H4 (cell line): ENCODE results near the gene CIROP. TPM values are rescaled to one million over a fixed set of nuclear protein-coding genes. Genes with fewer than 3 reads are reported as not detected.

Experiments used
- DNase-seq: peaks from one replicate; pipeline ENCODE4 v3.0.0-alpha.2; 2015; ENCODE audit warnings: low spot score
- total RNA-seq: library from RNA; depleted of rRNA; stranded (reverse); fragments of >200 nt; shearing (Covaris generic); gene quantifications from 2 replicates; pipeline ENCODE4 v1.2.3, GENCODE V29; 2014; rRNA removed

The CIROP gene
- total RNA-seq, 1 experiment from 2014 or later, result not detected

DNA sequence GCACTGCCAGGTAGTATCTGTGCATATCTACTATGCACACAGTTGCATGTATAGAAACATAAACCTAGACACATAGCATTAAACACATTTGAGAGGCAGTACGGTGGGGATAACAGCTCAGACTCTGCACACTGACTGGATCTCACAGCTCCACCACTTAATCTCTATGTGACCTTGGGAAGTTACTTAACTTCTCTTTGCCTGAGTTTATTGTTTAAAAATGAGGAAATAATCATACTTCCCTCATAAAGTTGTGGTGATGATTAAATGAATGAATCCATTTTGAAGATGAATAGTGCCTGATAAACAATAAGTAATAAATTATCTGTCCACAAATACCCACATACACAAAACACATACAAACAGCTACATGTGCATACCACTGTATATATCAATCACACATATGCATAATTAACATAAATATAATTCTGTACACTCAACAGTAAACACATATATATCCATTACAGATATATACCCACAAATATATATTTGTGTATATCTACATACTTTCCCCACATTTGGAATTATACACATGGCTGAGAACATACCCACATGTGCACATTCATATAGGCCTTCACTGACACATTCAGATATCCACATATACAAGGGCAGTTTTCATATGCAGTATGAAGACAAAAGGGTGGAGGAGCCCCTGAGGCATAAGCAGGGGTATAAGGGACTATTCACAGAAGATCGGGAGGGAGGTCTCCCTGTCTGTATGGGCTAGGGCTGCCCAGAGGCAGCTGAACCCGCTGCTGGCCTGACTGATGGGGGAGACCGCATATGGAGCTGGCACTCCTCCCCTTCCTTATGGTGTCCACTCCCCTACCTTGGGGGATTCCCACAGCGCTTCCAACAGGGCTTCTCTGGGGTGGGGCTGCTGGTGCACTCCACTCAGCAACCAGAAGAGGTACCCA lies 53.4 kb downstream of the CIROP start:
- no peak for DNase-seq

Other genes with a start within 250 kb of the CIROP start
- gene LRP10, start 233.2 kb downstream of the CIROP start, total RNA-seq, result 35.8 and 48.4 TPM in 2 replicates
- 0.27 TPM in 1 of 2 replicates, not detected in the other for gene REM2, start 221.8 kb downstream of the CIROP start, total RNA-seq
- gene RBM23, start 185.8 kb downstream of the CIROP start, total RNA-seq, result 98.4 and 119 TPM in 2 replicates
- 60.1 and 76.9 TPM in 2 replicates for gene PRMT5, start 175.6 kb downstream of the CIROP start, total RNA-seq
- 70.7 and 104 TPM in 2 replicates for gene HAUS4, start 147.9 kb downstream of the CIROP start, total RNA-seq
- 24.7 and 25.9 TPM in 2 replicates for gene AJUBA, start 122.4 kb downstream of the CIROP start, total RNA-seq
- gene C14orf93, start 94.8 kb downstream of the CIROP start, total RNA-seq, result 6.9 and 15.1 TPM in 2 replicates
- gene PSMB5, start 70.1 kb downstream of the CIROP start, total RNA-seq, result 444 and 478 TPM in 2 replicates
- not detected in 2 replicates for gene PSMB11, start 62.8 kb downstream of the CIROP start, total RNA-seq
- gene CDH24, start 47.5 kb downstream of the CIROP start, total RNA-seq, result 2.9 and 3.3 TPM in 2 replicates
- 37.3 and 43.9 TPM in 2 replicates for gene ACIN1, start 9.9 kb downstream of the CIROP start, total RNA-seq
- gene C14orf119, start 9.5 kb downstream of the CIROP start, total RNA-seq, result 71.4 and 93.4 TPM in 2 replicates
- not detected in 2 replicates for gene CEBPE, start 14.3 kb upstream of the CIROP start, total RNA-seq
- gene SLC7A8, start 78.7 kb upstream of the CIROP start, total RNA-seq, result 5.2 and 5.6 TPM in 2 replicates
- gene RNF212B, start 132.9 kb upstream of the CIROP start, total RNA-seq, result not detected in 2 replicates
- 9.8 and 11.4 TPM in 2 replicates for gene HOMEZ, start 181.1 kb upstream of the CIROP start, total RNA-seq
- gene PPP1R3E, start 197.9 kb upstream of the CIROP start, total RNA-seq, result 2.8 and 4.6 TPM in 2 replicates
- 9.7 and 14.5 TPM in 2 replicates for gene BCL2L2, start 201.8 kb upstream of the CIROP start, total RNA-seq
- gene PABPN1, start 216.5 kb upstream of the CIROP start, total RNA-seq, result 101 and 109 TPM in 2 replicates
- 4.6 and 5.3 TPM in 2 replicates for gene SLC22A17, start 247.9 kb upstream of the CIROP start, total RNA-seq